A204.1 (cell line): Measurements from ENCODE around the gene HOXA10.

Source experiments
- FAIRE-seq: peaks from 2 replicates; lab custom pipeline; 2012; peaks lifted over from hg19 to GRCh38; lab: Jason Lieb, UNC

Gene HOXA10

DNA sequence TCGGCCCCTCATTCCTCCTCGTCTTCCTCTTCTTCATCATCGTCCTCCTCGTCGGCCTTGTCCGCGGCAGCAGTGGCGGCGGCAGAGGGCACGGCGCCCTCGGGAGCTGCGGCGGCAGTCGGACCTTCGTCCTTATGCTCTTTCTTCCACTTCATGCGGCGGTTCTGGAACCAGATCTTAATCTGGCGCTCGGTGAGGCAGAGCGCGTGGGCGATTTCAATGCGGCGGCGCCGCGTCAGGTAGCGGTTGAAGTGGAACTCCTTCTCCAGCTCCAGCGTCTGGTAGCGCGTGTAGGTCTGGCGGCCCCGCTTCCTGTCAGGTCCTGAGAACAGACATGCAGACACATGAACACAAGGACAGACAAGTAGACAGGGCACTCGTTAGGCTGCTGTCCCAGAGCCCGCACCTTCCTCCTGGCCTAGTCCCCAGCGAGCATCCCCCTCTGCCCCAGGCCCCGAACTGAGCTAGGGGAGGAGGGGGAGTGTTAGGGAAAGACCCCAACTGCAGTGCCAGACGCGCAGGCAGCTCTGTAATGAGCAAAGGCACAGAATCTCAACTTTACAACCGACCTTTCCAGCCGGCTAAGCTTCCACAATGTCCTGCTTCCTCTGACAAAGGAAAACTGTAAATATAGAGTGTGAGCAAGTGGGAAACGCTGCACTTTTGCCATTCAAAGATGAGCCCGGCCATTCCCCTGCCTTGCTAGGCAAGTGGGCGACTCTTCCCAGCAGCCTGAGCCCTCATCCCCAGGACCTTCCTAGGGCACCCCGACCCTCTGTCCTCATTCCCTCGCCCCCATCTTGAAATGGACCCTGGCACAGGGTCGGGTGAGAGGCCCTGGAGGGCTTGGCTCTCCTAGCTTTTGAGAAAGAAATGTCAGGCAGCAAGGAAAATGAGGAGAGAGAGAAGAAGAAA is 19.0 kb downstream of the HOXA10 start:
- no peak for FAIRE-seq

DNA sequence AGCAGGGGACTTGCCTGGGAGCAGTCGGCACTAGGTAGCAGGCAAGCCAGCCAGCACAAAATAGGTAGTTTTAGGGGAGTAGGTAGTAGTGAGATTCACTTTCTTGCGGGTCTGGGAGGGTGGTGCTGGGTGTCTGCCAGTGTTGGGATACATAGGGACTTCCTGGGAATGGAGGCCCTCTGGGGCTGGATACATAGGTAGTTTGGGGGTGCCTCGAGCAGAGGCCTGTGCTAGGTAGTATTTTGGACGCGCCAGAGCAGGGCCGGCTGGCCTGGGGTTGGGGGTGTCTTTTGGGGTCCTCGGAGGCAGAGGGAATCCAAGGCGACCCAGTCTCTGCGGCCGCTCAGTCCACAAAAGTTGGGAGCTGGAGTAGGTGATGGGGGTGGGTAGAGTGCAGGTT is 19.8 kb downstream of the HOXA10 start:
- no peak for FAIRE-seq

DNA sequence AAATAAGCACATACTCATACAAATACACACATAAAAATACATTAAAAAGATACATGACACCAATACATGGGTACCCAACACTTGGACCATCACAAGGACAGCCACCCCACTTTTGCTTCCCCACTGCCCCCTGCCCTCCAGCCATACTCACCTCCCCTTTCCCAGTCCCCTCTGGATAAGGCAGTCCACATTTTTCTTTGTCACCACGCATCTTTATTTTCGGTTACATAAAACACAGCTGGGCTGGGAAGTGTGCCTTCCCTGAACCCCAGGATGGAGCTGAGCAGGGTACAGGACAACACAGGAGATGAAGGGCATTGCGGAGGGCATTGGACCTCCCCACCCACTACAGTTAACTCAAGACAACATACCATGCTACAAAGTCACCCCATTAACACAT is 20.6 kb downstream of the HOXA10 start:
- no peak for FAIRE-seq

DNA sequence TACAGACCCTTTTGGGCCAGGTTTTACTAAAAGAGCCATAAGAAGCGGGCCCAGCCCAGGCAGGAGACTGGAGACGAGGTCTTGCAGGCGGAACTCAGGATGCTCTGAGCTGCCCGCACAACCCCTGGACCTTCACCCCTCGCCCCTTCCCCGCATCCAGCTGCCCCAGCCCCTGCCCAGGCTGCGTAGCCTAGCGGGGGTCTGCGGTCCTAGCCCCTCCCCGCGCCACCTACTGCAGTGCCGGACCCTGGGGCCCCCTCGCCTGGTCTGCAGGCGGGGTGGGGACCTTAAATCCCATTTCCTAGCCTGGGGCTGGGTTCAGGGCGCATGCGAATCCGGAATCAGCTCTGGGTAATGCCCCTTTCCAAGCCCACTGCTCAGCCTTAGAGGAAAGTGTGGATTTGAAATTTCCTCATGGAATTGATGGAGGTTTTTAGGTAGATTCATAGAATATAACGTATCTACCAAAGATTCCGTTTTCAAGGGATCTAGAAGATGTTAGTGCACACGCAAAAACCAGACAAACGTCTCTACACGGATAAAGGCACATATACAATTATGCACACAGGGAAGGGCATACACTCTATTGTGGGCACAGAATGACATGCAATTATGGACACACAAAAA is 21.2 kb downstream of the HOXA10 start:
- no peak for FAIRE-seq

DNA sequence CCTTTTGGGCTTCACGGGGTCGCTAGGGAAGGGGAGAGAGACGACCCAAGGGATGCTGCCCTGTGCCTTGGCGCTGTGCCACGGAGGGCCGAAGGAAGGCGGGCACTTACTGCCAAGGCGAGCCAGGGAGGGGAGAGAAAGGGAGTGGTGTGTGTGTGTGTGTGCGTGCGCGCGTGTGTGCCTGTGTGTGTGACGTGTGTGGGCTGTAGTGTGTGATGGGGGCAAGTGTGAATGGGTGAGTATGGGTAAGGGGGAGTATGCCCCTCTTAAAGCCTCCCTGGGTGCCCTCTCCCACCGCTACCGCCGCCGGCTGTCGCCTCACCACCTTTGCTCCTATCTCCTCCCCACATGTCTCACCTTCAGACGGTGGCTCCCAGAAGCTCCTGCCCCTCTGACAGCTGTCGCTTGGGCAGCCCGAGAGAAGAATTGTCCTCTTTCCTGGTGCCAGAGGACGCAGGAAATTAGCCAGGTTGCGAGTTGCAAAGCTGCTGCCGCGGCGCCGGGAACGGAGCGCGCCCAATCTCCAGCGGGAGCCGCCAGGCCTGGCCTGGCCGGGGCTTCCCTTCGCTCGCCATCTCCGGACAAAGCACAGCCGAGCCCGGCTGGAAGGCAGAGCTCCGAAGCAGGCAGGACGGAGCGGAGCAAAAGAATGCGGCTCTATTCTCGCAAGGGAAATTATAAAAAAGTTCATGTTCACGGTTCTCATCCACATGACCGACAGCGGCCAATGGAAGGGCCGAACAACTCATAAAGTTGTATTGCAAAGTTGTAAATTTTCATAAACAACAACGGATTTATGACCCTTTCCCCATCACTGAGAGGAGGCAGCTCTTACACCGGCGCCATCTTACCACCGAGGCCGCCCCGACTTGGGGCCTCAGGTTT is 21.9 kb downstream of the HOXA10 start, which contains the start of gene HOXA3:
Gene HOXA3 (minus strand): TSS at position 653 of the 885 bp plus-strand sequence. CDS start 41,943 bp downstream, outside the sequence.
- FAIRE-seq: no peak

DNA sequence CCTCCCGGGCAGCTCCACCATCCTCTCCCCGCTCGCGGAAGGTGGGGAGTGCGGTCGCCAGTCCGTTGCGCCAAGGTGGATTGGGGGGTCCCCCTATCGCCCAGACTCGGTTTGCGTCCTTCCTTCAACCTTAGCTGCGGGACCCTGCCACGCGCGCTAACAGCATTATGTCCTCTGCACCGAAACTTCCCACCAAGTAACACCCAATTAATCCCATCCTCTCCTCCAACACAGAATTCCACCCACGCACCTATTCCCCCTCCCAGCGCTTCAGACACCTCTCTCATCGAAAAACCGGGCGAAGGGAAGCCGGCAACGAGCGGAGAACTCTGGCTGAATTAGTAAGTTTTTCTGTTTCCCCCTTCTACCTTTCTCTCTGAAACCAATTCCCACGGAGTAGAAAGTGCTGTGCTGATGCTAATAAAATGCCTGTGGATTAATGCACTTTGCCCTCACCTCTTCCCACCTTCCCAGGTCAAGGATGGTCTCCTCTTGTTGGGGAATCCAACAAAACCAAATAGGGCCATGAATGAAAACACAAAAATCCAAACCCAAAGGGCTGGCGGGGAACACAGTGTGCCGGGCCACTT is 22.7 kb downstream of the HOXA10 start:
- FAIRE-seq: no peak

DNA sequence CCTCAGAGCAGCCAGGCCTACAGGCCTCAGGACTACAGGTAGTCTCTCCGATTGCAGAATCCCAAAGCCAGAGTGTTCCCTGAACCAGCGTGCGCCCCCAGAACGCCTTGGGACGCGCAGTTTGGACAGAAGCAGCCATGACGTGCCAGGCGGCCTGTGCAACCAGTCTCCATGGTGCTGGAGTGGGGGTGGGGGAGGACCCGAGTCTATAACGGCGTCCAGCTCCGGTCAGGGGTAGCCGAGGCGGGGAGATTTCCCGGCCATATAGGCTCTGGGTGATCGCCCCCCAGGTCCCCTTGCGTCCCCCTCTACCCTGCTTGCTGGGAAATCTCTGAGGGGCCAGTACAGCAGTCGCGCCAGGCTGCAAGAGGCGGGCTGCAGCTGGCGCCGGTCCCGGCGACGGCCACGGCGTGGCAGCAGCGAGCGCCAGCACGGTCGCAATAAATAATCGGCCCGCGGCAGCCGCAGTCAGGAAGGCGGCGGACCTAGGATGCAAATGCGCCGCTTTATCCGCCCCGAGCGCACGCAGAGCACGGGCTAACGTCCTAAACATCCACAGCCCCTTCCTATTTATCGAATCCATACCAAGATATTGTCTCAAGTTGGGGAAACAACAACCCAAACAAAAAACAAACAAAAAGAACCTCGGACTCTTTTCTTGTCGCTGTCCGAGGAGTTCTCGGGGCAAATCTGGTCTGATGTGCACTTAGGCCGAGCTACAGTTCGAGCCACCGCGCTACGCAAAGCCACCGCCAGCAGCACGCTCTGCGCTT is 23.4 kb downstream of the HOXA10 start:
- FAIRE-seq: no peak

DNA sequence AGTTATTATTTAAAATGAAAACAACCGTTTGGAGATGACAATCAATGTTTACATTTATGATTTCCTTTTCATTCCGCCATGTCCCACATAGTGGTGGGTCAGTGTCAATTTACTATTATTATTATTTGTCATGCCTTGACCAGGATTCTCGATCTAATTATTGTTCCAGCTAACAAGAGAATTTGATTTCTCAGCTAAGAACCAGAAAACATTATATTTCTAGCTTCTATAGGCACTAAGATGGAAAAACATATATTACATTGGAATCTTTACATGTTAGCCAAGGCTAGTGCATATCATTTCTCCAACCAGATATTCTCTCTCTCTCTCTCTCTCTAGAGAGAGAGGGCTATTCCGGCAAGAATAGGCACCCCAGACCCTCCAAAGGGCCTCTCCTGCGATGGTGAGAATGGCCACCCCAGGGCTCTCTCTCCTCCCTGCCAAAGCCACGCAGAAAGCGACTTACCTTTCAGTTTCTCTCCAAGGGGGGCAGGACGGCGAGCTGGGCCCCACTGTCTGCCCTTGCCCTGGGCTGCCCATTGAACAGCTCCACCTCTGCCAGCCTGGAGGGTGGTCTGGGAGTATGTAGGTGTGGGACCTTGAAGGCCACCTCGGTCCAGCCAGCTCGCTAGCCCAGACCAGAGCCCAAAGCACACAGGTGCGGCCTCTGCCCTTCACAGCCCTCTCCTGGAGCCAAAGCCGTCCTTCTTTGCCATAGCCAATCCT is 24.1 kb downstream of the HOXA10 start:
- FAIRE-seq: no peak

DNA sequence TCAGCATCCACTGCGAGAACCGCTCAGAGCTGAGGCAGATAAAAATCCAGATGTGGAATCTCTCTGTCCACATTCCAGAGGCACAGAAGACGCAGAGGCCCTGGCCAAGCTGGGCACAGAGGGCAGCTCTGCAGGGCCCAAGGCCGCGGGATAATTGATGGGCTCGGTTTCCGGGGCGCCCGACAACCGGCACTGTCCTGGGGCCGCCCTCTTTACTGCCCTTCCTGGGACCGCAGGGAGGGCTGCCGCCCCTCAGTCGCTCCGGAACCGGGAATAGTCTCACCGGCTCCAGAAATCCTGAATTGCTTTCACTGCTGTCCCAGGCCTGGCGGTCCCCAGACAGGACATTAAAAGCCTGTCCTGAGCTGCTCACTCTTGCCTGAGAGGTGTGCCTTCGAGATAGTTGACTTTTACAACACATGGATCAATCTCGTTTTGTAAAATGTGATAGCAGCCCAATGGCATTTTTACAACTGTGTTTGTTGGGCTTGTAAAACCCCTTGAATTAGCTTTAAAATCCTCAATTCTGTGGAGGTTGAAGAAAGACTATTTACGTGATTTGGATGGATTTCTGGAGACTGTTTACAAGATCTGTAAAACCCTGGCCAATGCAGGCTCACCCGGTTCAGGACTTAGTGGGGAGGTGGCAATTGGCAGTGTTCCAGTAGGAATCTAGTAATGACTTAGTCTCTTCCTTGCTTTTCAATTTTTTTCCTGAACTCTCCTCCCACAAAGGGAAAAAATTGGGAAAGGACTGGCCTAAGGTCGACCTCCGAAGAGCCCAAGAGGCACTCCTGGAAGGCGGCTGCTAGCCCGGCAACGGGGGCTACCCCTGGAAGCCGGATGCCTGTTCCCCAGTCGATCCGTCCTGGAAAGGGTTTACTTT is 25.1 kb downstream of the HOXA10 start:
- FAIRE-seq: no peak

DNA sequence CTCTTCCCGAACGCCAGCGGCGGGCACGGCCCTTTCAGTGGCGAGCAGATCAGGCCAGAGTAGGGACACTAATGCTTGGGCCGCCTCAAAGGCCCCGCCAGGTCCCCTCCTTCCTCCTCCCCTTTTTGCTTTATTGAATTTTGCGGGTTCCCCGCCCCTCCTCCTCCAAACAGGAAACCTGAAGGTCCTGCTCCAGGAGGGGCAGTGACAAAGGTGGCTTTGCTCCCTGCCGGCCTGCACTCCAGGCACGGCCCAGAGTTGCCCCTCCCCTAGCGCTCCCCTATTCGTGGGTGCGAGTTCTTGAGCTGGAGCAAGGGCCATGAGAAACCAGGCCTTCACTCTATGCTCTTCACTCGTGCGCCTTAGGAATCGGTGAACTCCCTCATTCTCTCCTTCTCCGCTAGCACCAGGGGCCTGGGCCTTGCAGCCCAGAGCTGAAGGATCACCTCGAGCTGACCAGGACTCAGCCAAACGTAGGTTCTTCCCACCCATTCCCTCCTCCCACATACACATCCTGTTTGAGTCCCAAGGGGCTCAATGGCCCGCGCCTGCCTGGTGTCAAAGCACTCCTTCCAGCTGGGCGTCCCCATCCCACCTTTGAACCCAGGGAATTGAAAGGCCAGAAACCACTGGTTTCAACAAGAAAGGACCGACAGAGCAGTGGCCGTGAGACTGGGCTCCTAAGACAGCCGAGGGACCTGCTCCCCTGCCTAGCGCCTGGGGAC is 25.9 kb downstream of the HOXA10 start:
- FAIRE-seq: no peak

DNA sequence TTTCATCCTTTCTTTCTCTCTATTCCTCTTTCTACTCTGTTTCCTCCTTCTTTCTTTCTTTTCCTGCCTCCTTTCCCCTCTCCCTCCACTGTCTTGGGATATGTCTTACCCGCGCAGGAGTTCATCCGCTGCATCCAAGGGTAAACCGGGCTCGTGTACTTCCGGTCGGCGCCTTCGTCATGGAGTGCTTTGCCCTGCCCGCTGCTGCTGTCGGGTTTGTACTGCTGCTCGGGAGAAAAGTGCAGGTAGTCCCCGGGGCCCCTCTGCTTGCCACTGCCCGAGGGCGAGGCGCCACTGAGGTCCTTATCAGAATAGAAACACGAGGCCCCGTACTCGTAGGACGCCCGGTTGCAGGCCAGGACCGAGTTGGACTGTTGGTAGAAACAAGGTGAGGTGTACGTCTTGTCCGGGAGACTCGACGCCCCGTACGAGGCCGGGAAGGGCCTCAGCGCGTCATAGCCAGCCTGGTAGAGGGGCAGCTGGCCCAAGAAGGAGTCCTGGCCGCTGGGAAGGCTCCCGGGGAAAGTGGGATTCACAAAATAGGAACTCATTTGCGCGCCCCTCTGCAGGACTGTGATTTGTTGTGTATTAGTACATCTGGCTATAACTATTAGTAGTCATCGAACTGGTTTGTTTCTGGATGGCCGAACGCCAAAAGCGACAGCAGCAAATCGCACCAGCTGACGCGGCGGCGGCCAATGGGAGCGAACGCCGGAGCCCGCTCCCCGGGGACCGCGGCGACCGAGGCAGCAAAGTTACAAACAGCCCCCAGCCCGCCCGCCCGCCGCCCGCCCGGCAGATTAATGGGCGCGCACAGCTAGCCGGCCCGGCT is 26.7 kb downstream of the HOXA10 start, which contains the start of gene HOXA6:
Gene HOXA6 (minus strand): TSS at position 576 of the 832 bp plus-strand sequence. CDS start 25 bp downstream, at position 551.
- no peak for FAIRE-seq

DNA sequence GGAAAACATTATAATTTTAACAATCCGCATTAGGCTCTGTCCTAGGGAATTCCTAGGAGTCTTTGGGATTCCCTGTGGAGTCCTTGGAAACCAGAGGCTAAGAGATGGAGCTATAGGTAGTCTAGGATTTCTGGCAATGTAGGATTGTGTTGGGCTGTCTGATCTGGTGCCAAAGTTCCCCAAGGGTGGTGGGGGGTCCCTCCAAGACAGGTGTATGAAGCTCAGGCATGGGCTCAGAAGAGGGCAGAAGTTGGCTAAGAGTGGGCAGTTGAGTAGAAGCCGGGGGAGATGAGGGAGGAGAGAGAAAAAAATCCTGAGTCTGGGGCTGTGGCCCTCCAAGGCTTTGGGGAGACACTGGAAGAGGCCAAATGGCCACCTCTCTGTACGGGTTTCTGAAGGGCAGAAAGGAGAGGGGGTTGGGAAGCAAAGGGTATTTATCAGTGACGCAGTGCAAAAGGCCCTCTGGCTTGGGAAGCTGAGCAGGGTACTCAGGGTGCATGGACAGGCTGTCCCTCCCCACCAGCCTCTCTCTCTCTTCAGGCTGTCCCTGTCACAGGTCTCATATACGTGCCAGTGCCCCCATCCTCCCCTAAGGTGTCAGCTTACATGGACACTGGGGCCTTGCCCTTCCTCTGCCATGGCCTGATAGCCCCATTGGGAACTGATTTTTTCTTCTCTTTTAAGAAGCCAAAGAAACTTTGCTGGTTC is 27.5 kb downstream of the HOXA10 start:
- no peak for FAIRE-seq

DNA sequence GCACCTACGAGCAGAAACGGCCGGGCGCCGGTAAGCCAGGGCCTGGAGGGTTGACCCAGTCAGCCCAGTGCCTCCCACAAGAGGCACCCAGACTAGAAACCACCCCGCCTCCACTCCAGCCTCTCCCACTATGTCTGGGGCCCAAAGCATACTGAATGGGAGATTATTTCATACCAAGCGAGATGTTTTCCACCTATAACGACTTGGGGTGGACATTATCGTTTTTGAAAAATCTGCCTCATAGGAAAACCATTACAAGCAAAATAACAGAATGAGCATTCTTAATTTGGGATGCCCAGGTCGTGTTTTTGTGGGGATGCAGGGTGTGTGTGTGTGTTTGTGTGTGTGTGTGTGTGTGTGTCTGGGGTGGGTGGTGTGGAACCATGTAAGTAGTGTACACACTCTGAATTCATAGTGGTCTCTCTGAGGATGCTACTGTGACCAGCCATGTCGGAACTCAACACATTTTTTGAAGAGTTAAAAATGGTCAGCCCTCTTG is 28.2 kb downstream of the HOXA10 start:
- FAIRE-seq: no peak

DNA sequence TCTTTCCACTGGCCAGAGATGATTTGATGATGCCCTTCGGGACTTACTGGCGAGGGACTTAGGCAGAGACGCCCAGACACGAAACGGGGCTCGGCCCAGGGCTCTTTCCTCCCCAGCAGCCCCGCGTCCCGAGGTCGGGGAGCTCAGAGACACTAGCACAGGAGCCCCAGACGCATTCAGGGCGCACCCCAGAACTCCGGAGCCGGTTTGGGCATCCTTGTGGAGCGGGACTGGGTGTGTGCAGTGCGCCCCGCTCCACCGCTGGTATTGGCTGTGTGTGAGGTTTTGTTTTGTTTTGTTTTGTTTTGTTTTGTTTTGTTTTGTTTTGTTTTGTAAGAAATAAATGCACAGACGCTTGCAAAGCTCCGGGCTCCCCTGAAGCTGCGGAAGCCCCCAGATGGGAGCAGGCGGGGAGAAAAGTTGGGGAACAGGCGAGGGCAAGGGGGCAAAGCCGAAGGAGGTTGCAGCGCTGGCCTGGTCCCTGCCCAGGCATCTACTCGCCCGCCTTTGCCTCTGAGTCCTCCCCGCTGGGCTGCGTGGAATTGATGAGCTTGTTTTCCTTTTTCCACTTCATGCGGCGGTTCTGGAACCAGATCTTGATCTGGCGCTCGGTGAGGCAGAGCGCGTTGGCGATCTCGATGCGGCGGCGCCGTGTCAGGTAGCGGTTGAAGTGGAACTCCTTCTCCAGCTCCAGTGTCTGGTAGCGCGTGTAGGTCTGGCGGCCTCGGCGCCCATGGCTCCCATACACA is 28.8 kb downstream of the HOXA10 start:
- FAIRE-seq: no peak

DNA sequence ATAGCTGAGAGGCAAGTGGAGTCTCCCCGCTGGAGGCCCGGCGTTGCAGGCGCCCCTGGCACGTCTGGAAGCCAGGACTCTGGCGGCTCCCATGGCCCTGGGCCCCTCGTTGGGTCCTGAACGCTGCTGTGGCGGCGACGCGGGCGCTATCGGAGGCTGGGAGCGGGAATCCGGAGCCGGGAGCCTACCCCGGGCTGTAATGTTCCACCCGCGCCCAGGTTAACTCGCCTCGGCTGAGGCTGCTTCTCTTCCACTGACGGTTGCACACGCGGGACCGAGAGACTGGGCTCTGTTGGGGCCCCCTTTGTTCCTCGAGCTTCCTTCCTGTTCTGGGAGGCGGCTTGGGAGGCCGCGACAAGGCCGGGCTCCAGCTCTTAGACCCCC is 29.3 kb downstream of the HOXA10 start:
- no peak for FAIRE-seq
